ENCODE results near the gene GRP. TPM values are rescaled to one million over a fixed set of nuclear protein-coding genes. Genes with fewer than 3 reads are reported as not detected.

Gene GRP
- total RNA-seq, 1 donor from 2014 or later = not detected

GRCh38 chr18:59211629-59212028 is 8.3 kb upstream of the GRP start:
- Mint-ChIP-seq H3K36me3 (ENCODE audit: low read depth, unreplicated experiment) (no peaks in the 10 kb centered on the region), H3K27me3 (ENCODE audit: low read depth, unreplicated experiment) (peaks cover 43% of the 10 kb centered on the region), H3K4me1 (ENCODE audit: low read depth, unreplicated experiment) (peaks cover 6% of the 10 kb centered on the region), H3K27ac (ENCODE audit: unreplicated experiment) (no peak overlapping the region), H3K4me3 (ENCODE audit: unreplicated experiment) (no peak overlapping the region), H3K9me3 (ENCODE audit: unreplicated experiment) (peaks cover 3% of the 10 kb centered on the region)
- Histone ChIP-seq H3K4me2 (ENCODE audit: low read length) (no peak overlapping the region), H3K27ac (ENCODE audit: low read depth, low read length) (no peak overlapping the region), H3K27me3 (ENCODE audit: insufficient read depth, low read length) (peaks cover 16% of the 10 kb centered on the region), H3K4me3 (ENCODE audit: insufficient read depth, low read depth, low read length) (no peak overlapping the region), H2AFZ (ENCODE audit: low read depth, low read length) (no peak overlapping the region), H4K20me1 (ENCODE audit: insufficient read depth, low read length) (no peaks in the 10 kb centered on the region), H3K79me2 (ENCODE audit: insufficient read depth, low read length) (no peaks in the 10 kb centered on the region), H3K9ac (ENCODE audit: low read length) (no peak overlapping the region), H3K4me1 (ENCODE audit: insufficient read depth, low read length) (no peaks in the 10 kb centered on the region), H3K9me3 (ENCODE audit: insufficient read depth, low read depth, low read length) (no peaks in the 10 kb centered on the region), H3K36me3 (ENCODE audit: insufficient read depth, low read length) (no peaks in the 10 kb centered on the region)
- FAIRE-seq = no peak
- DNase-seq (ENCODE audit: low read depth) = no peak
- TF ChIP-seq, protein P1, sequence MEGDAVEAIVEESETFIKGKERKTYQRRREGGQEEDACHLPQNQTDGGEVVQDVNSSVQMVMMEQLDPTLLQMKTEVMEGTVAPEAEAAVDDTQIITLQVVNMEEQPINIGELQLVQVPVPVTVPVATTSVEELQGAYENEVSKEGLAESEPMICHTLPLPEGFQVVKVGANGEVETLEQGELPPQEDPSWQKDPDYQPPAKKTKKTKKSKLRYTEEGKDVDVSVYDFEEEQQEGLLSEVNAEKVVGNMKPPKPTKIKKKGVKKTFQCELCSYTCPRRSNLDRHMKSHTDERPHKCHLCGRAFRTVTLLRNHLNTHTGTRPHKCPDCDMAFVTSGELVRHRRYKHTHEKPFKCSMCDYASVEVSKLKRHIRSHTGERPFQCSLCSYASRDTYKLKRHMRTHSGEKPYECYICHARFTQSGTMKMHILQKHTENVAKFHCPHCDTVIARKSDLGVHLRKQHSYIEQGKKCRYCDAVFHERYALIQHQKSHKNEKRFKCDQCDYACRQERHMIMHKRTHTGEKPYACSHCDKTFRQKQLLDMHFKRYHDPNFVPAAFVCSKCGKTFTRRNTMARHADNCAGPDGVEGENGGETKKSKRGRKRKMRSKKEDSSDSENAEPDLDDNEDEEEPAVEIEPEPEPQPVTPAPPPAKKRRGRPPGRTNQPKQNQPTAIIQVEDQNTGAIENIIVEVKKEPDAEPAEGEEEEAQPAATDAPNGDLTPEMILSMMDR (IDR thresholded peaks at IDR 0.05; ENCODE audit: insufficient read depth, low read depth, low read length) = no peak
- no peak for TF ChIP-seq EZH2 (IDR thresholded peaks at IDR 0.05; ENCODE audit: insufficient read depth, low read length)

- no peak overlapping the region for H3K27ac Mint-ChIP-seq (ENCODE audit: unreplicated experiment)
- Histone ChIP-seq H4K20me1 (ENCODE audit: insufficient read depth, low read length) (no peaks in the 10 kb centered on the region), H3K4me2 (ENCODE audit: low read length) (no peak overlapping the region), H3K36me3 (ENCODE audit: insufficient read depth, low read length) (no peaks in the 10 kb centered on the region), H2AFZ (ENCODE audit: low read depth, low read length) (no peak overlapping the region), H3K4me3 (ENCODE audit: insufficient read depth, low read depth, low read length) (no peak overlapping the region), H3K9ac (ENCODE audit: low read length) (no peak overlapping the region), H3K9me3 (ENCODE audit: insufficient read depth, low read depth, low read length) (no peaks in the 10 kb centered on the region), H3K27me3 (ENCODE audit: insufficient read depth, low read length) (peaks cover 62% of the 10 kb centered on the region), H3K27ac (ENCODE audit: low read depth, low read length) (no peak overlapping the region), H3K79me2 (ENCODE audit: insufficient read depth, low read length) (no peaks in the 10 kb centered on the region), H3K4me1 (ENCODE audit: insufficient read depth, low read length) (peaks cover 2% of the 10 kb centered on the region)
- peaks cover 3% of the 10 kb centered on the region for H3K9me3 Mint-ChIP-seq (ENCODE audit: unreplicated experiment)
- H3K4me3 Mint-ChIP-seq (ENCODE audit: unreplicated experiment) = no peak overlapping the region
- DNase-seq (ENCODE audit: low read depth) = no peak
- H3K36me3 Mint-ChIP-seq (ENCODE audit: low read depth, unreplicated experiment) = no peaks in the 10 kb centered on the region
- TF ChIP-seq EZH2 (IDR thresholded peaks at IDR 0.05; ENCODE audit: insufficient read depth, low read length) = no peak
- TF ChIP-seq, protein P1 (IDR thresholded peaks at IDR 0.05; ENCODE audit: insufficient read depth, low read depth, low read length) = no peak
- peaks cover 82% of the 10 kb centered on the region for H3K27me3 Mint-ChIP-seq (ENCODE audit: low read depth, unreplicated experiment)
- peaks cover 7% of the 10 kb centered on the region for H3K4me1 Mint-ChIP-seq (ENCODE audit: low read depth, unreplicated experiment)
- no peak for FAIRE-seq
Measured at GRCh38 chr18:59218018-59218417, 1.9 kb upstream of the GRP start.

DNA sequence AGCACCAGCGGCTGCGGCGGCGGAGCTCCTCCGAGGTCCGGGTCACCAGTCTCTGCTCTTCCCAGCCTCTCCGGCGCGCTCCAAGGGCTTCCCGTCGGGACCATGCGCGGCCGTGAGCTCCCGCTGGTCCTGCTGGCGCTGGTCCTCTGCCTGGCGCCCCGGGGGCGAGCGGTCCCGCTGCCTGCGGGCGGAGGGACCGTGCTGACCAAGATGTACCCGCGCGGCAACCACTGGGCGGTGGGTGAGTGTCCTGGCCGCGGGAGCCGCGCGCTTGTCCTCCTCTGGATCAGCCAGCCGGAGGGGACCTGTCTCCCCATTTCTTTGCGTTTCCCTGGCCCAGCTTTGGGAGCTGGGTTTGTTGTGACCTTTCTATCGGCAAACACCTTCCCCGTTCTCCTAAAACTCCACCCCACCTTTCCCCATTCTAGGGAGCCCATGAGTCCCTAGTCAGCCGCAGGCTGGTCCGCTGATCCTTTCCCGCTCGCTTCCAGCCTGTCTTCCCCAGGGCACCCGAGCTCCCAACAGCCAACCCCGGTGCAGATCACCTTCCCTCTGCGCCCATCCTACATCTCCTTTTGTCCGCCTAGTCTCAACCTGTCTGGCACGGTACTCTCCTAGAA is 316 bp downstream of the GRP start:
- TF ChIP-seq EZH2 (IDR thresholded peaks at IDR 0.05; ENCODE audit: insufficient read depth, low read length) = peak; percentile 3
- TF ChIP-seq, protein P1 (IDR thresholded peaks at IDR 0.05; ENCODE audit: insufficient read depth, low read depth, low read length) = no peak
- H3K27ac Mint-ChIP-seq (ENCODE audit: unreplicated experiment) = peak overlapping the region; percentile 55
- no peak for DNase-seq (ENCODE audit: low read depth)

More for the DNA sequence above, 316 bp downstream of the GRP start:
- Histone ChIP-seq H3K4me3 (ENCODE audit: insufficient read depth, low read depth, low read length) (no peak overlapping the region), H4K20me1 (ENCODE audit: insufficient read depth, low read length) (no peaks in the 10 kb centered on the region), H2AFZ (ENCODE audit: low read depth, low read length) (no peak overlapping the region), H3K4me1 (ENCODE audit: insufficient read depth, low read length) (peaks cover 2% of the 10 kb centered on the region), H3K4me2 (ENCODE audit: low read length) (peak overlapping the region; percentile 56), H3K79me2 (ENCODE audit: insufficient read depth, low read length) (no peaks in the 10 kb centered on the region), H3K27ac (ENCODE audit: low read depth, low read length) (no peak overlapping the region), H3K27me3 (ENCODE audit: insufficient read depth, low read length) (peaks cover 75% of the 10 kb centered on the region), H3K9me3 (ENCODE audit: insufficient read depth, low read depth, low read length) (no peaks in the 10 kb centered on the region), H3K9ac (ENCODE audit: low read length) (no peak overlapping the region), H3K36me3 (ENCODE audit: insufficient read depth, low read length) (no peaks in the 10 kb centered on the region)
- Mint-ChIP-seq H3K9me3 (ENCODE audit: unreplicated experiment) (no peaks in the 10 kb centered on the region), H3K36me3 (ENCODE audit: low read depth, unreplicated experiment) (no peaks in the 10 kb centered on the region), H3K4me3 (ENCODE audit: unreplicated experiment) (peak overlapping the region; percentile 77), H3K27me3 (ENCODE audit: low read depth, unreplicated experiment) (peaks cover 87% of the 10 kb centered on the region), H3K4me1 (ENCODE audit: low read depth, unreplicated experiment) (peaks cover 7% of the 10 kb centered on the region)
- no peak for FAIRE-seq

Data from astrocyte (in vitro differentiated cells and primary cell).